GM18507 (cell line): ENCODE measurements around the gene TMEM174.

ENCODE experiments used
- DNase-seq: peaks from one replicate; pipeline ENCODE4 v3.0.0; 2011; ENCODE audit warnings: low read depth; ENCODE audit not compliant: insufficient read length; ENCODE audit errors: extremely low spot score
- FAIRE-seq: peaks from 2 replicates; lab custom pipeline; 2011; peaks lifted over from hg19 to GRCh38; lab: Jason Lieb, UNC

TMEM174 gene

DNA sequence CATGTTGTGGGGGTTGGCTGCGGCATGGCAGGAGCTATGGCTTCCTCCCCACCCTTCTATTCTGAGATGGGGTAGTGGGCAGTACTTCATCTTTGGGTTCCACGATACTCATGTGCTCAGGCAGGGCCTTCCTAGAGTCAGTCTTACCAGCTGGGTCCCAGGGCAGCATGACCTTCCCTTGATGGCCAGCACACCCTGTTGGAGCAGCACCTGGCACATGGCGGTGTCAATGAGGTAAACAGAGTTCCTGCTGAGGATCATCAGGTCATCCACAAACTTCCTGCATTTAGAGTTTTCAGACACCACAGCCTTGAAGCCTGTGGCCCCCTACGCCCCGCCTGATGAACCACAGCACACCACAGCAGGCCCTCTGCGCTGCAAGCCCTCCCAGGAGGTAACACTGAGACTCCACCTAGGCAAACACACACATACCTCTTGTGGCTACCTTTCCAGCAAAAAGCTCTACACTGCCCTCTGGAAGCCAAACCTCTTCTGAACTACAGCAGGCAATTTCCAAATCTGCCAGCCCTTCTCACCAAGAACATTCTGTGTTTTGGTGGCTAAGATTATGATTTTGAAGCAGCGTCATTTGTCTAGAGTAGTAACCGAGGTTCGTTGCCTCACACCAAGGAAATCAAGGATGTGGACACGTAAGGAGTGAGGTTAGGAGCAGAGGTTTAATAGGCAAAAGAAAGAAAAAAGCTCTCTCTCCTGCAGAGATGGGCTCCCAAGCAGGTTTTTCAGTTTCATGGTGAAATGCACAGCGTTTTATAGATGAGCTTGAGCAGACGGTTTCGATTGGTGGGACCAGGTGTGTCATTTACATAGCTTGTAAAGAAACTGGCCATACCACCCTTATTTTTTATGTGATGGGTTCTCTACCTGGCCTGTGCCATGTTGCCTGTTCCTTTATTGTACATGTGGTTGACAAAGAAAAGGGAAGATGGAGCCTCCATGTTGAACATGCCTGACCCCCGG lies 20.3 kb upstream of the TMEM174 start:
- FAIRE-seq (no peak), DNase-seq (no peak)

DNA sequence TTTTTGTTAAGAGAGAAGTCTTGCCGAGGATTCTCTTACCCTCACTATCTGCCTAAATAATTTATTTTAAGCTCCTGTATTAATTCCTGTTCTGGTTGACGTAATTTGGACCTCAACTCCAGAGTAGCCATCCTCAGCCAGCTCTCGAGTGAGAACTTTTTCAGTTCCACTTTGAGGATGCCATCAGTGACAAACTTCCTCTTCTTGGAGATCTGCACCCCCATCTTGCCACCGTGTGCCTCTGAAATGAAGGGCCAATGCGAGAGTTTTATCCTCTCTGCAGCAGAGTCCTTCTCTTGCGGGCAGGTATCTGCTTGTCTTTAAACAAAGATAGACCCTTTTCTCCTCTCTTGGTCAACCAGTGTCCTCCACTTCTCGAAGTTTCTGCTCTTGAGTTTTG lies 19.5 kb upstream of the TMEM174 start:
- no peak for FAIRE-seq
- DNase-seq: no peak

DNA sequence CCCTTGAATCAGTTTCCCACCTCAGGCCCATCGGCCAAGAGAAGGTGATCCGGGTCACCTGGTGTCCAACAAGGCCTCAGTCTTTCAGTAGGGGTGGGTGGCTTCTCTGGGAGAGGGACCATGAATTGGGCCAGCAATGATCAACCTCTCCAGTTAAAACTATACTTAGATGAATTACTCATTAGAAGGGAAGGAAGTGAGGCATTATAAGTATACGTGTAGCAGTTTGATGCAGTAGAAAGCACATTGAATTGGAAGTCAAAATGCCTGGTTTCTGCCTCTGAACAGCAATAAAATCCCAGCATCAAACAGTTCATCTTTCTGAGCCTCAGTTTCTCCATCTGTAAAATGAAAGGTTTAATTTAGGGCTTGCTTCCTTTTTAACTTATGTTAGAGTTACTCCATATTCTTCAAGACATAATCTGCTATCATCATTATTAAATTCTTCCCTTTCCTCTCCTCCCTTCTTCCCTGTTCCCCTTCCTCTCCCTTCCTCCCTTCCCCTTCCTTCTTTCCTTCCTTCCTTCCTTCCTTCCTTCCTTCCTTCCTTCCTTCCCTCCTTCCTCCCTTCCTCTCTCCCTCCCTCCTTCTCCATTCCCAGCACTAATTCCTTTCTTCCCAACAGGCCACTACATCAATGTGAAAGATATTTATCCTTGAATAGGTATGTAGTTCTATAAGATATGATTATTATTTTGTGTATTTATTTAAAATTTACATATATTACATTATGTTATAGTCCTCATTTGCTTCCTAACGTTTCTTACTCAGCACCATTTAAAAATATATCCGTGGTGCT lies 18.6 kb upstream of the TMEM174 start:
- DNase-seq: no peak
- no peak for FAIRE-seq

DNA sequence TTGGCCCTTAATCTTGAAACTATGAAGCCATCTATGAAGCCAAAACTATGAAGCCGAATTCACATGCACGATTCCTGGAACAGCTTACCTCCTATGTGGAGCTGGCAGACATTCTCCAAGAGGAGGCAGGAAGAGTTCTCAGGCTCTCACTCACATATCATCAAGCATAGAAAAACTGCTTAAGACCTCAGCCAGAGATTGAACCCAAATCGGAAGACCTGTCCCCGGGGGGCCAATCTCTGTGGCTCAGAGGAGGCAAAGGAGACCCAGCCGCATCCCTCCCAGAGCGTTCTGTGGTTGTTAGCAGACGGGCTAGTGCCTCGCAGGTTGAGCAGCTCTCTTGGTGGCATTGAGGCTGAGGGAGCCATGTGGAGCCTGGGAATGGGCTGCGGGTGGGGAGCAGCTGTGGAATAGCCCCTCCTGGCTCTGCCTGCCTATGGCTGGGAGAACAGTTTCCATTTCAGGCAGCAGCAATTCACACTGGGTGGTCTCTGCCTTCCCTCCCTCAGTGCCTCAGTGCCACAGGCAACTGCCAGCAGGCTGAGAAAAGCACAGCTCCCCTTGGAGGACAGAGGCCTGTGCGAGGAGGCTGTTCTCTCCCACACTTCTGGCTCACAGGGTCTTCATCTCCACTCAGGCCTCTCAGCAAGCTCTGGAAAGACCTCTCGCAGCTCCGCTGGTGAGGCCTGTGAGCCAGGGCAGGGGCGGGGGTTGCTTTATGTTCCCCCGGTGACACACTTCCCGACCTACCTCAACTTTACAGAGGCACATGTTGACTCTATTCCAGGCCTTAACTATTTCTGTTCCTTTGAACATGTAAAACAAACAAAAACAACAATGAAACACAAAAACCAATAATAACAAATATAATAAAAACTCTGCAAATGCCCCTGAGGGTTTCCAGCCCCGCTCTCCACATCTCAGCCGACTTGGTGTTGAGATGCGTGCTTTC lies 17.4 kb upstream of the TMEM174 start:
- DNase-seq (no peak), FAIRE-seq (no peak)

DNA sequence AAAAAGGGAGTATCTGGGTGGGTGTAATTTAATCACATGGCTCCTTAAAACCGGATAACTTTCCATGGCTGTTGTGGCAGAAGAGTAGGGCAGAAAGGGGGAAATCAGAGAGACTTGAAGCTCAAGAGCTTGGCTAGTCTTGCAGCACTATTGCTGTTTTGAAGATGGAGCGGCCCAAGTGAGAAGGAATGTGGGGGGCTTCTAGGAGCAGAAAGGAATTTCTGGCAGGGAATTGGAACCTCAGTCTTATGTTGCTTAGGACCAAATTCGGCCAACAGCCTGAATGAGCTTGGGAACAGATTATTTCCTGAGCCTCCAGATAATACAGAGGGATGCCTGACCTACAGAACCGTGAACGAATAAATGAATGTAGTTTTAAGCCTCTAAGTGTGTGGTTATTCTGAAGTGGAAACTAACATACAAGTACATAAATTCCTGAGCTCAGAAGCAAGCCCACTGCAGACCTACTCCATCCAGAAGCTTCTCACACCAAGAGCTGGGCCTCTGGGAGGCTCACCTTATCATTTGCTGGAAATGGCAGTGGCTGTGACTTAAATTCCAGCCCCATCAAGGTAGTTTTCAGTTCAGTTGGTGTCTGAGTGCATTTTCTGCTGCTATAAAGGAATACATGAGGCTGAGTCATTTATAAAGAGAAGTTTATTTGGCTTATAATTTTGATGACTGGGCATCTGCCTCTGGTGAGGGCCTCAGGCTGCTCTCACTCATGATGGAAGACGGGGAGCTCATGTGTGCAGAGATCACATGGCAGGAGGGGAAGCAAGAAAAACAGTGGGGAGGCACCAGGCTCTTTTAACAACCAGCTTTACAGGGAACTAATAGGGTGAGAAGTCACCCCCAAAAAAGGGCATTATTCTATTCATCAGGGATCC lies 15.3 kb upstream of the TMEM174 start:
- no peak for DNase-seq
- no peak for FAIRE-seq

DNA sequence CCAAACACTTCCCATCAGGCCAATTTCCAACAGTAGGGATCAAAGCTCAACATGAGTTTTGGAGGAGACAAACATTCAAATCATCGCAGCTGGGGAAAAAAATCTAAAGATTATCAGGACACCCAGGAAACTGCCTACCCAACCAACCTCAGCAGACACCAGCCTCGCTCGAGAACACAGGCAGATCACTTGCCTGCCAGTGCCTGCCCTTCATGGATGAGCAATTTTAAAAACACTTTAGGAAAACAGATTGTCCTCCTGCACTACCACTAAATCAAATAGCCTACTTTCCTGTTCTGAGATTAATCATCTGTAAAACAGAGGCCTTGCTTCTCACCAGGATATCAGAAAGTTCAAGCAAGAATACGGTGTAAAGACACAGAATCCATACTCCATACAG lies 14.7 kb upstream of the TMEM174 start:
- no peak for DNase-seq
- FAIRE-seq: no peak

DNA sequence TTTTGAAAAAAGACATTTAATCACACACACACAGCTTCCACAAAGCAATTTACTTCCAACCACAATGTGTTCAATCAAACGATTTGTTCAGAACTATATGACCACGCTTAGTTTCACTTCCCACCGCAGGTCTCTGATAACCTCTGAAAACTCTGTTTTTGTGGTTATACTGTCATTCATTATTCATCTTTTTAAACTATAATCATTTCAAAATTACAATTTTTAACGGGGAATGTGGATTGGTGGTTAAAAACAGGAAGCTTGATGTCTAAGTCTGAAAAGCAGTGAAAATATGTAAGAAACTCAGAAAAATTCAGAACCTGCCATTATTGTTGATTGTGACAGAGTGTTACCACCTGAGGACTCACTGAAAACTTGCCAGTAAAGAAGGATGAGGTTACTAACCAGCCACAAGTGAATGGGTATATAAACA lies 12.7 kb upstream of the TMEM174 start:
- FAIRE-seq (peak; percentile 84), DNase-seq (peak; percentile 25)

DNA sequence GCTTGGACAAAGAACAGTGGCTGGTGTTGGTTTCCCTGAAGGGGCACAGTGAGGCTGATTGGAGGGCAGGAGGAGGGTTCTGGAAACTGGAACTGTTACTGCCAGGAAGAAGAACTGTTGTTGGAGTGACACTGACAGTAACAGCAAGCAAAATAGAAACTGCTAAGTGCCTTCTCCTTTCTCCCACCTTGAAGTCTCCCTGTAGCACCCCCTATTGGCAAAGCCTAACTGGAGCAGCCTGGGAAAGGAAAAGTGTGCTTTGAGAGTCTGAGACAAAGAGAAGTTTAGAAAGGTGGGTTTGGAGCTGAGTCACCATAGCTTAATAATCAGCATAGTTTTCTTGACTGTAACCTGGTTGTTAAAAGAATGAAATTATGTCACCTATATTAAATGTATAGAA lies 2.5 kb upstream of the TMEM174 start:
- no peak for DNase-seq
- FAIRE-seq: peak; percentile 21

DNA sequence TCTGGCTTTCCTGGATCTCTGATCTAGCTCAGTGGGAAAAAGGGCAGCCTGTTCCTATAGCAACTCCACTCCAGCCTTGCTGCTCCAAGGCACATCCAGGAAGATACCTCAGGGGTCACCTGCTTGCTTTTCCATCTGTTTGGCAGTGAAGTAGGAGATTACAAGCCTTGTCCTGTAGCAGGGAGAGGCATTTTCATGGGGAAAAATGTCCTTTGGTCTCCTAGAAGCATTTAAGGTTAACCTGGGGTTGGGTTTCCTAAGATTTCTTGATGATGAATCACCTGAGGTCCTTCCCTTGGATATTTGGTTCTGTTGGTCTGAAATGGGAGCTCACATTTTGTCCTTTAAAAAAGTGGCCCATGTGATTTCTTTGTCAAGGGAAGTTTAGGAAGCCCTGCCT lies 1.5 kb upstream of the TMEM174 start:
- DNase-seq: no peak
- no peak for FAIRE-seq

DNA sequence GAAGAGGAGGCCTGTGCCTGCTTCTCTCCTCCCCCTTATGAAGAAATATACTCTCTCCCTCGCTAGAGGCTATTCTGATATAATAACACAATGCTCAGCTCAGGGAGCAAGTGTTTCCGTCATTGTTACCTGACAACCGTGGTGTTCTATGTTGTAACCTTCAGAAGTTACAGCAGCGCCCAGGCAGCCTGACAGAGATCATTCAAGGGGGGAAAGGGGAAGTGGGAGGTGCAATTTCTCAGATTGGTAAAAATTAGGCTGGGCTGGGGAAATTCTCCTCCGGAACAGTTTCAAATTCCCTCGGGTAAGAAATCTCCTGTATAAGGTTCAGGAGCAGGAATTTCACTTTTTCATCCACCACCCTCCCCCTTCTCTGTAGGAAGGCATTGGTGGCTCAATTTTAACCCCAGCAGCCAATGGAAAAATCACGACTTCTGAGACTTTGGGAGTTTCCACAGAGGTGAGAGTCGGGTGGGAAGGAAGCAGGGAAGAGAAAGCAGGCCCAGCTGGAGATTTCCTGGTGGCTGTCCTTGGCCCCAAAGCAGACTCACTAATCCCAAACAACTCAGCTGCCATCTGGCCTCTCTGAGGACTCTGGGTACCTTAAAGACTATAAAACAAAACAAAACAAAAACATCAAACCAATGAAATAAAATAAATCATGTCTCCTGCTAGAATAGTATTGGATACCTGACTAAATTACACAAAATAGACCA lies 1.3 kb downstream of the TMEM174 start:
- DNase-seq: no peak
- no peak for FAIRE-seq

DNA sequence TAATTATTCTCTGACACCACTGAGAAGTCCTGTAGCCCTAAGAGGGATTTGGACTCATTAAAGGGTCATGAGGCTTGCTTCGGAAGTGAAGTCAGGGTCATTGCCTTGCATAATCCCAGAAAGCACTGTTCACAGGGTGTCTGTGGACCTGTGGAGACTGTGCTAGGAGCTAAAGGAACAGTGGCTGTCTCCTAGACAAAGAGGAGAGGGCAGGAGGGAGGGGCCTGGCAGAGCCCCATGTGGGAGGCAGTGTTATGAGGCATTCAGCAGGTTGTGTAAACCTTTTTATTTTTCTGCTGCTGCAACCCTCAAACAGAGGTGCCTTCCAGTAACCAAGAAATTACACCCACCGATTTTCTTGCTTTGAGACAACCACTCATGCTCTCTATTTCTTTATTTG lies 3.3 kb downstream of the TMEM174 start:
- no peak for FAIRE-seq
- no peak for DNase-seq

DNA sequence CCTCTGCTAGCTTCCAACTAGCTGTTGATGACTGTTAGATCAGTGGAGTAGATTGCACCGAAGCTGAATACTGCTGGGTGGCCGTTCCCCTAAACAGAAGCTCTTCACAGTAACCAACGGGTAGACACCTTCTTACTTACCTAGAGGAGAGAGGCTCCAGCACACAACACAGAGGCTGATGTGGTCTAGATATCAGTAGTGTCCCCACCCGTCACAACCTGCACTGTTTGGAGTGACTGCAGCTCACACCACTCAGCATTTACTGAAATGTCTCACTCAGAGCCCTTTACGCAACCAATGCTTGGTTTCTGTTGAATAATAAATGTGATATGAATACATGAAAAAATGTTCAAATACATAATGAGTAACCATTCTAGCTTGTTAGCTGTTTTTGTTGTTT lies 5.3 kb downstream of the TMEM174 start:
- FAIRE-seq: no peak
- DNase-seq: no peak

DNA sequence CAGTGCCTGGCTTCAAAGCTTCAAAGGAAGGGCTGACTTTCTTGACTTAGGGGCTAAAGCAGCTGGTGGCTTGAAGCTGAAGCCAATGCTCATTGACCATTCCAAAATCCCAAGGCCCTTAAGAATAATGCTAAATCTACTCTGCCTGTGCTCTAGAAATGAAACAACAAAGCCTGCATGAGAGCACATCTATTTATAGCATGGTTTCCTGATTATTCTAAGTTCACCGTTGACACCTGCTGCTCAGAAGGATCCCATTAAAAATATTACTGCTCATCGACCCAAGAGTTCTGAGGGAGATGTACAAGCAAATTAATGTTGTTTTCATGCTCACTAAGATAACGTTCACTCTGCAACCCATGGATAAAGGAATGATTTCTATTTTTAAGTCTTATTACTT lies 6.7 kb downstream of the TMEM174 start:
- no peak for FAIRE-seq
- DNase-seq: no peak

DNA sequence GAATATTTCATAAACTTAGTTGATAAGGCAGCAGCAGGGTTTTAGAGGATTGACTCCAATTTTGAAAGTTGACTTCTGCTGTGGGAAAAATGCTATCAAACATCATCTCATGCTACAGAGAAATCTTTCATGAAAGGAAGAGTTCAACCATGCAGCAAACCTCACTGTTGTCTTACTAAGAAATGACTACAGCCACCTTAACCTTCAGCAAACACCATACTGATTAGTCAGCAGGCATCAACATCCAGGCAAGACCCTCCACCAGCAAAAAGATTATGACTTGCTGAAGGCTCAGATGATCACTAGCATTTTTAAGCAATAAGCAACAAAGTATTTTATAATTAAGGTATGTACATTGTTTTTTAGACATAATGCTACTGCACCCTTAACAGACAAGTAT lies 7.6 kb downstream of the TMEM174 start:
- FAIRE-seq: no peak
- DNase-seq: no peak

DNA sequence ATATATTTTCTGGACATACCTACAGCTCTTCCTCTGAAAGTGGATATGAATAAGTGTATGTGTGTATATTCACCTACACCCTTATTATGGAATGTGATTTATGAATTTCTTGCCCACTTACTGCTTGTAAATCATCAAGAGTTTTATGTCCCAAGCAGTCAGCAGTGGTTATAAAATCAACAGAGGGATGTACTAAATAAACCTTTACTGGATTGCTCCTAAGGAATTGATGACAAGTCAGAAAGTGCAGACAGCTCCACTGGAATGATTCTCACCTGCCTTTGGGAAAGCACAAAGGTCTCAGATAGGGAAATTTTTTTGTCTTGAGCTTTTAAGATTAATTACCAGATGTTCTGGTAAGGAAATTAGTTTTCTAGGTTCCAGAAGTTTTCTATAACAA lies 9.3 kb downstream of the TMEM174 start:
- no peak for FAIRE-seq
- no peak for DNase-seq

DNA sequence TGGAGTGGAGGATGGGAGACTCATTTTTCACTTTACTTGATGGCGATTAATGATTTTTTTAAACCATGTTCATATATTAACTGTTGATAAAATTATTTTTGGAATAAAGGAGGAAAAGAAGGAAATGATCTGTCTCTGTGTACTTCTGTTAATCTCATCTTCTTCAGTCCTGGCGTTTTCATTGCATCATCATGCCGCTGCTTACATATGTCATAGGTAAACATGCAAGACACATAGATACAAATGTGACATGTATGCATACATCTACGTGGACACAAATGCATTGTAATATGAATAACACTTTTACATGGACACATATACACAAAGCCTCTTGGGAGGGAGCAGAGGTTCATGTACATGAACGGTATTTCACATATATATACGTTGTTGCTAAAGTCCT lies 10.0 kb downstream of the TMEM174 start:
- FAIRE-seq: no peak
- no peak for DNase-seq

DNA sequence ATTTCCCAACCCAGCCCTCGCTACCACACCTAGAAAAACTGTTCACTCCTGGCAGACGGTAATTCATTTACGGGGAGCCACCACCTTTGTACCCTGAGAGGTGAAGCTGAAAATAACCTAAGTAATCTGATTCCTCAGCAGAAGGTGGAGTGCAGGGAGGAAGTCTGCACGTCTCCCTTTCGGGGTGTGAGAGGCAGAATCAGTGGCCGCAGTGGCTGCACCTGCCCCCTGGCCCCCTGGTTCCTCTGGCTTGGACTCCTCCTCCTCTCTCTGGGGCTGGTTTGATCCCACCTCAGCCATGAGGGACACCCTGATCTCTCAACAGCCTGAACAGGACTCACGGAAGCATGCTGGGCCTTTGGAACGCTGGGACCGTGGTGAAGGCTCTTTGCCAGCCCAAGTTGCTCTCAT lies 10.5 kb downstream of the TMEM174 start:
- FAIRE-seq: no peak
- DNase-seq: no peak

DNA sequence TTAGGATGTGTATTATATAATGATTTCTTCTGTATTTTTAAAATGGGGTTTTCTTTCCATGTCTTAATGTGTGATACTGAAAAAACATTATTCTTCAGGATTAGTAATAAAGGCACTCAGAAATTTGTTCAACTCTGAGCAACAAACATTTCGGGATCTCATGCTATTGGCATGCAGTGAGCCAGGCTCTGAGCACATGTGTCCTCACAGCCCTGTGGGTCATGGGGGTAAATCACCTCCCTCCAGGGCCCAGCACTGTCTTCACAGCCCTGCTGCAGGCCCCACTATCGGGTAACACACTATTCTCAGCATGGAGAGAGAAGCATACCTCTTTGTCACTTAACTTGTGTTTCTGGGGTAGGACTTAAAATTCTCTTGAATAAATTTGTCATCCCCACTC lies 14.0 kb downstream of the TMEM174 start:
- DNase-seq: no peak
- no peak for FAIRE-seq
